ENCODE measurements around the gene CXCL10. TPM values are rescaled to one million over a fixed set of nuclear protein-coding genes. Genes with fewer than 3 reads are reported as not detected.

Gene CXCL10
- total RNA-seq, 4 donors from 2014 or later: 0.35 to 8.9 (median 0.55) TPM

DNA sequence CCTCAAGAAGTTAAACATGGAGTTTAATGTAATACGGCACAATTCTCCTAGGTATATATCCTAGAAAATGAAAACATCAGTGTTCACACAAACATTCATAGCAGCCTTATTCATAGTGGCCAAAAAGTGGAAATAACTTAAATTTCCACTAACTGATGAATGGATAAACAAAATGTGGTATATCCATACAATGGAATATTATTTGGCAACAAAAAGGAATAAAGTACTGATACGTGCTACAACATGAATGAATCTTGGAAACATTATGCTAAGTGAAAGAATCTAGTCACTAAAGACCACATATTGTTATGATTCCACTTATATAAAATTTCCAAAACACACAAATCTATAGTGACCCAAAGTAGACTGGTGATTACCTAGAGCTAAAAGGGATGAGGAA lies 47.1 kb downstream of the CXCL10 start:
- WGBS, 2 donors: 91 to 98% methylated on average over 2 of the region's 2 CpGs
- H3K9me3 ChIP-seq: no peaks in the 10 kb centered on the region
- no peaks in the 10 kb centered on the region for H3K27me3 ChIP-seq
- intact Hi-C loops (cut with DNase I): no loop called here
- DNase-seq: no peak
- no peaks in the 10 kb centered on the region for H3K4me1 ChIP-seq
- peaks cover 8 to 99% (median 47%) of the 10 kb centered on the region in 3 donors for H3K36me3 ChIP-seq
- no peak overlapping the region for H3K4me3 ChIP-seq
- H3K27ac ChIP-seq: no peak overlapping the region
- TF ChIP-seq, protein P1, sequence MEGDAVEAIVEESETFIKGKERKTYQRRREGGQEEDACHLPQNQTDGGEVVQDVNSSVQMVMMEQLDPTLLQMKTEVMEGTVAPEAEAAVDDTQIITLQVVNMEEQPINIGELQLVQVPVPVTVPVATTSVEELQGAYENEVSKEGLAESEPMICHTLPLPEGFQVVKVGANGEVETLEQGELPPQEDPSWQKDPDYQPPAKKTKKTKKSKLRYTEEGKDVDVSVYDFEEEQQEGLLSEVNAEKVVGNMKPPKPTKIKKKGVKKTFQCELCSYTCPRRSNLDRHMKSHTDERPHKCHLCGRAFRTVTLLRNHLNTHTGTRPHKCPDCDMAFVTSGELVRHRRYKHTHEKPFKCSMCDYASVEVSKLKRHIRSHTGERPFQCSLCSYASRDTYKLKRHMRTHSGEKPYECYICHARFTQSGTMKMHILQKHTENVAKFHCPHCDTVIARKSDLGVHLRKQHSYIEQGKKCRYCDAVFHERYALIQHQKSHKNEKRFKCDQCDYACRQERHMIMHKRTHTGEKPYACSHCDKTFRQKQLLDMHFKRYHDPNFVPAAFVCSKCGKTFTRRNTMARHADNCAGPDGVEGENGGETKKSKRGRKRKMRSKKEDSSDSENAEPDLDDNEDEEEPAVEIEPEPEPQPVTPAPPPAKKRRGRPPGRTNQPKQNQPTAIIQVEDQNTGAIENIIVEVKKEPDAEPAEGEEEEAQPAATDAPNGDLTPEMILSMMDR (IDR thresholded peaks at IDR 0.05): no peak
- no peak for TF ChIP-seq POLR2A (IDR thresholded peaks at IDR 0.05)

DNA sequence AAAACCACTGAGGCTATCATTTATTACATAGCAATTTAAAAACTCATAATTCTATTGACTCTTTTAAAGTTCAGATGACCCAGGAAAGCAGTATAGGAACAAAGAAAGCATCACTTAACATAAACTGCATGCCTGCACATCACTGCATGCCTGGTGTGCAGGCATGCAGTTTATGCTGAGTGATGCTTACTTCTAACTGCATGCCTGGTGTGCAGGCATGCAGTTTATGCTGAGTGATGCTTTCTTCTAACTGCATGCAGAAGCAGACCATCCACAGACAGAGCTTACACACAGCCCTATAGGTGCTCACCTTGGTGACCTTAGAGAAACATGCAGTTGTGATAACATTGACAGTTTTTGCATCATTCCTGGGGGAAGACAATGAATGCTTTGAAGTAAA lies 49.5 kb downstream of the CXCL10 start:
- TF ChIP-seq, protein P1 (IDR thresholded peaks at IDR 0.05): no peak
- DNase-seq: no peak

More for the DNA sequence above, 49.5 kb downstream of the CXCL10 start:
- Histone ChIP-seq H3K9me3 (no peaks in the 10 kb centered on the region), H3K27ac (no peak overlapping the region), H3K36me3 (peaks cover 10 to 99% (median 44%) of the 10 kb centered on the region in 3 donors), H3K27me3 (no peaks in the 10 kb centered on the region), H3K4me1 (no peaks in the 10 kb centered on the region), H3K4me3 (no peak overlapping the region)
- intact Hi-C loops (cut with DNase I): no loop called here

Other genes with a start within 250 kb of the CXCL10 start
- gene PPEF2, start 121.0 kb downstream of the CXCL10 start, total RNA-seq: under 1 TPM in 1 of 4 donors, not detected in 3; 0.04 TPM
- 100 to 1,000 TPM in 2 of 4 donors, 10 to 100 TPM in 2; 53.6 to 152 (median 86.2) TPM for gene NAAA, start 82.5 kb downstream of the CXCL10 start, total RNA-seq
- 10 to 100 TPM; 15.0 to 36.2 (median 26.2) TPM for gene SDAD1, start 32.6 kb downstream of the CXCL10 start, total RNA-seq
- 1 to 10 TPM in 1 of 4 donors, under 1 TPM in 2, not detected in 1; 0.11 to 5.6 (median 0.19) TPM for gene CXCL9, start 16.0 kb downstream of the CXCL10 start, total RNA-seq
- gene CXCL11, start 12.6 kb upstream of the CXCL10 start, total RNA-seq: under 1 TPM in 1 of 4 donors, not detected in 3; 0.26 TPM
- 1 to 10 TPM in 2 of 4 donors, under 1 TPM in 2; 0.85 to 2.7 (median 1.7) TPM for gene ART3, start 51.2 kb upstream of the CXCL10 start, total RNA-seq
- 10 to 100 TPM; 19.5 to 45.4 (median 36.5) TPM for gene NUP54, start 124.9 kb upstream of the CXCL10 start, total RNA-seq
- gene SCARB2, start 190.3 kb upstream of the CXCL10 start, total RNA-seq: 10 to 100 TPM; 50.3 to 91.2 (median 72.8) TPM
- under 1 TPM in 2 of 4 donors, not detected in 2; 0.44 to 0.76 TPM for gene FAM47E, start 228.2 kb upstream of the CXCL10 start, total RNA-seq